Measurements from ENCODE around the gene DICER1.

Gene DICER1

DNA sequence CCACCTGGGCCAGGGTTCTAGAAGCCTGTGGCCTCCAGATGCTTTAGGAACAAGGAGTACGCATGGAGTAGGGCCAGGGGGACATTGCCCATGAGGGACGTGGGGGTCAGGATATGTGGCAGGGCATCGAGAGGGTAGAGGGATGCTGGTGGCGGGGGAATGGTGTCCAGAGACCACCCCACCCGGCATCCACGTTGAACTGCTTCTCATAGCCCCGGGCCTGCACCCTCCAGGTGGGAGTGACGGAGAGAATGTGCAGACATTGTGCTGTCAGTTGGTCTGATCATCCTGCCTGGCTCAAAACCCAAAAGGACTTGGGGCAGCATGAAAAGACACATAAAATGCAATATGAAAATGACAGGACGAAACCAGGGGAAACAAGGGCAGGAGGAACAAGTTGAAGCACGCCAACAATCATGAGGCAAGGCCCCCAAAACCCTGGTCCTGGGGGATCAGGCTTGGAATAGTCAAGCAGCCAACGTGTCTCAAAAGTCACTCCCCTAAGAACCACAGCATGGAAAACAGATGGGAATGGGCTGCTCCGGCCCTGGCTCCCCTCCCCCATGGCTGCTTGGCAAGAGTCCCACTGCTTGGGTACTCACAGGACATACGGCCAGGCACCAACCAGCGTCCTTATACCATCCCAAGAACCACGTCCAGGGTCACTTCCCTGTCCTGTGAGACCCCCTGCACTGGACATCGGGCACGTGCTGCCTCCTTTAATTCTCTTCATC lies 117.9 kb downstream of the DICER1 start:
- TF ChIP-seq, protein P1, sequence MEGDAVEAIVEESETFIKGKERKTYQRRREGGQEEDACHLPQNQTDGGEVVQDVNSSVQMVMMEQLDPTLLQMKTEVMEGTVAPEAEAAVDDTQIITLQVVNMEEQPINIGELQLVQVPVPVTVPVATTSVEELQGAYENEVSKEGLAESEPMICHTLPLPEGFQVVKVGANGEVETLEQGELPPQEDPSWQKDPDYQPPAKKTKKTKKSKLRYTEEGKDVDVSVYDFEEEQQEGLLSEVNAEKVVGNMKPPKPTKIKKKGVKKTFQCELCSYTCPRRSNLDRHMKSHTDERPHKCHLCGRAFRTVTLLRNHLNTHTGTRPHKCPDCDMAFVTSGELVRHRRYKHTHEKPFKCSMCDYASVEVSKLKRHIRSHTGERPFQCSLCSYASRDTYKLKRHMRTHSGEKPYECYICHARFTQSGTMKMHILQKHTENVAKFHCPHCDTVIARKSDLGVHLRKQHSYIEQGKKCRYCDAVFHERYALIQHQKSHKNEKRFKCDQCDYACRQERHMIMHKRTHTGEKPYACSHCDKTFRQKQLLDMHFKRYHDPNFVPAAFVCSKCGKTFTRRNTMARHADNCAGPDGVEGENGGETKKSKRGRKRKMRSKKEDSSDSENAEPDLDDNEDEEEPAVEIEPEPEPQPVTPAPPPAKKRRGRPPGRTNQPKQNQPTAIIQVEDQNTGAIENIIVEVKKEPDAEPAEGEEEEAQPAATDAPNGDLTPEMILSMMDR (IDR thresholded peaks at IDR 0.05; ENCODE audit: low read depth, low read length) = no peak

DNA sequence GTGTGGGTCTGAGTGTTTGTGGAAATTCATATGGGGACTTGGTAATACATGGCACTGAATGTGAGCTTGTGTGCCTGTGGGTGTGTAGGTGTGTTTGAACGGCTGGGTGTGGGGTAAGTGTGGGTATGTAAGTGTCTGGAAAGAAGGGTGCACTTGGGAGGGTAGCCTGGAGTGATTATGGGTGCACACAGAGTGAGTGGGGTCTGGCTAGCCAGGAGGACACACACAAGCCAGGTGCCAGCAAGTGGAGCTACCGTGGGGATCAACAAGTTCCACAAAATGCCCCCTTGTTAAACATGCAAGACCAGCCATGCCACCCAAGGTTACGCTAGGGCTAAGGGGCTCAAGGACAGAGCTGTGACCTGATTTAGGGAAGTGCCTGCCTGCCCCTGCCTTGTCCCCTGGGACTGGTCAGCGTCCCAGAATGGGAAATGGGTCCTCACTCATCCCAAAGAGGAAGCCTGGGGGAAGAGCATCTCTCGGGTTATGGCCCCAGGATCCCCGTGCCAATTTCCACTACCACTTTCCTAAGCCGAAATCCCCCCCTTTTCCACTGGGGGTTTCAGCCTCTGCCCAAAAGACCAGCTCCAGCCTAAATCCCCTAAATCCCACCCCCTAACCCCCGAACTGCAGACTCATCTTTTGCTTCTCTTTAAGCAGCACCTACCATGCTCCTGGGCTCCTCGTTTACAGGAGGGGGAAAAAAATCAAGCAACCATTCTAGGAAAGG lies 118.6 kb downstream of the DICER1 start:
- DNase-seq (ENCODE audit: extremely low read depth, low read depth) = no peak

More for the DNA sequence above, 117.9 kb downstream of the DICER1 start:
- no peak for DNase-seq (ENCODE audit: extremely low read depth, low read depth)

GRCh38 chr14:95037273-95037672 lies 120.1 kb downstream of the DICER1 start:
- TF ChIP-seq, protein P1 (IDR thresholded peaks at IDR 0.05; ENCODE audit: low read depth, low read length) = no peak
- DNase-seq (ENCODE audit: extremely low read depth, low read depth) = no peak

More for the DNA sequence above, 118.6 kb downstream of the DICER1 start:
- TF ChIP-seq, protein P1 (IDR thresholded peaks at IDR 0.05; ENCODE audit: low read depth, low read length) = no peak

All from AG09319 (cell line).